ENCODE data around the gene MRPL24.
"Not testable (repeated sequence)": the region's sequence is repeated elsewhere in the genome, so short reads cannot be mapped to it uniquely, and the experiment has no call there.

Gene MRPL24

DNA sequence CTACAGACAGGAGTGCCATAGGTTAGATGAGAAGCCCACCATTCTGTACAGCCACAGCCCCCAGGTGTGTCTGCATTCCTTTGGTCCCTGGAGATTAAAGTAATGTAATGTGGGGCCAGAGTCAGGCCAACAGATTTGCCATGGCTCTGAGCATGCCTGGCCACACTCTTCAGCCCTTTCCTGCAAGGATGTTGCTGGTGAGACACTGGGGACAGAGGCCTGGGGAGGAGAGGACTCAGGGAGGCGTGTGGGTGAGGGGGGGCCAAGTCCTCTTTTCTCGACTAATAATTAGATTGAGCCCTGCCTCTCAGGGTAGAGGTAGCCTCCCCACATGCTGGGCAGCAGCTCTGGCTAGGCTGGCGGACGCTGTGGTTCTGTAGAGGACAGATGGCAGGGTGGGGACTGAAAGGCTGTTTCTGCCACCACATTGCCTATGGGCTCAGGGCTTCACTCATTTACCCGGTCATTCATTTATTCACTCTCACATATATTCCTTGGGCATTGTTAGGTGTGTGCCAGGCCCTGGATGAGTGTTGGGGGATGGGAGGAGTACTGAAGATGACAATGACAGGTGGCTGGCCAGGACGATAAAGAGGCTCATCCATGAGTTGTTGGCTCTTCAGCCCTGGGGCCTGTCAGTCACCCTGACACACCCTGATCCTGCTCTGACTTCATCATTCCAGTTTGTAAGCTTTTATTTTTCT is 19.4 kb upstream of the MRPL24 start:
- no peak for DNase-seq

DNA sequence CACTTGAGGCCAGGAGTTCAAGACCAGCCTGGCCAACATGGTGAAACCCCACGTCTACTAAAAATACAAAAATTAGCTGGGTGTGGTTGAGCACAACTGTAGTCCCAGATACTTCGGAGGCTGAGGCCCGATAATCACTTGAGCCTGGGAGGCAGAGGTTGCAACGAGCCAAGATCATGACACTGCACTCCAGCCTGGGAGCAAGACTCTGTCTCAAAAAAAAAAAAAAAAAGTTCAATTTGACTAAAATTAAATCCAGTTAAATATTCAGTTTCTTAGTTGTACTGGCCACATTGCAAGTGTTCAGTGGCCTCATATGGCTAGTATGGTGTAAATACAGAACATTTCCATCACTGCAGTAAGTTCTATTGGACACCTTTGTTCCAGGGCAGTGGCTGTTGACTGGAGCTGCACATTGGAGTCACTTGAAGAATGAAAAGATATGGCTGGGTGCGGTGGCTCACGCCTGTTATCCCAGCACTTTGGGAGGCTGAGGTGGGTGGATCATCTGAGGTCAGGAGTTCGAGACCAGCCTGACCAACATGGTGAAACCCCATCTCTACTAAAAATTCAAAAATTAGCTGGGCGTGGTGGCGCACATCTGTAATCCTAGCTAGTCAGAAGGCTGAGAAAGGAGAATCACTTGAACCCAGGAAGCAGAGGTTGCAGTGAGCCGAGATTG is 16.8 kb upstream of the MRPL24 start:
- DNase-seq = not testable (repeated sequence)

DNA sequence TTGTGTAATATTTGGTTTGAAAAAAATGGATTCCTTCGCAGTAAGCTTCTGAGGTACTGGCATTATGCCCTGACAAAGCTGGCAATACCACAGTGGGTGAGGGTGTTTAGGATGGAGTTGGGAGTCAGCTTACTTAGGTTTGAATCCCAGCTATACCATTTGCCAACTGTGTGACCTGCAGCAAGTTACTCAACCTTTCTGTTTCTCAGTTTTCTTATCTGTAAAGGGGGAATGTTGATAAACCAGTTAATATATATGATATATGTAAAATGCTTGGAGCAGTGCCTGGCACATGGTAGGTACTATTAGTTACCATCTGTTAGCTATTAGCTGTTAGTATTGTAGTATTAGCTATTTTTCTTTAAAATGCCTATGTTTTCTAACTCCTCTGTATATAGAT is 15.5 kb upstream of the MRPL24 start:
- DNase-seq = no peak

DNA sequence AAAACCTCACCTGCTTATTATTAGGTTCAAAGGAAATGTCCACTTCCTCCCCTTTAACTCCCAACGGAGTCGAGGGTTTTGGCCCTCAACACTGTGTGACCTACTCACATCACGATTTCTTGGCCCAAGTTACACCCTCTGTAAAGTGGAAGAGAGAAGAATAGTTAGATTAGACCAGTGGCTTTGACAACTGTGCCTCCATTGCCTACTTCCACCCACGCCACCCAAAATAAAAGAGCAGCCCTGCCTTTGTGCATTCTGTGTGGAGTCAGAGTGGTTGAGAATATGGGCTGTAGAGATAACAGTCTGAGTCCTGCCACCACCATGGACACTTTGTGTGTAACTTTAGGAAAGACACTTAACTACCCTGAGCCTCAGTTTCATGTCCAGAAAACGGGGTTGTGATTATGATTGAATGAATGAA is 14.7 kb upstream of the MRPL24 start:
- DNase-seq = no peak

DNA sequence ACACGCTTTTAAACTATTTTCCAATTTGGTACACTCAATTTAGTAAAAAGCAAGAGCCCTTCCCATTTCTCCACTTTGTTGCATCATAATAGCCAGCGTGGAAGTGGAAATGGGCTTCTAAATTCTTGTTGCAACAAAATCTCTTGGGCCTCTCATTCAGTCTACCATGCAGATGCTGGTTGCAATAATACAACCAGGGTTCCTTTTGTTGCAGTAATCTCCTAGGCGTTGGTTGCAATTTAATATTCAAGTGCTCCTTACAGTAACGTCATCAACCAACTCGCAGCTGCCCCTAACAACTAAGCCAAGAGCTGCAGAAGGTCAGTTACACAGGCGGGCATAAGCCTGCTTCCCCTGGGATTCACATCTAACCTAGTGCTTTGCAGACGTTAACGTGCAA is 13.3 kb upstream of the MRPL24 start:
- DNase-seq = no peak

DNA sequence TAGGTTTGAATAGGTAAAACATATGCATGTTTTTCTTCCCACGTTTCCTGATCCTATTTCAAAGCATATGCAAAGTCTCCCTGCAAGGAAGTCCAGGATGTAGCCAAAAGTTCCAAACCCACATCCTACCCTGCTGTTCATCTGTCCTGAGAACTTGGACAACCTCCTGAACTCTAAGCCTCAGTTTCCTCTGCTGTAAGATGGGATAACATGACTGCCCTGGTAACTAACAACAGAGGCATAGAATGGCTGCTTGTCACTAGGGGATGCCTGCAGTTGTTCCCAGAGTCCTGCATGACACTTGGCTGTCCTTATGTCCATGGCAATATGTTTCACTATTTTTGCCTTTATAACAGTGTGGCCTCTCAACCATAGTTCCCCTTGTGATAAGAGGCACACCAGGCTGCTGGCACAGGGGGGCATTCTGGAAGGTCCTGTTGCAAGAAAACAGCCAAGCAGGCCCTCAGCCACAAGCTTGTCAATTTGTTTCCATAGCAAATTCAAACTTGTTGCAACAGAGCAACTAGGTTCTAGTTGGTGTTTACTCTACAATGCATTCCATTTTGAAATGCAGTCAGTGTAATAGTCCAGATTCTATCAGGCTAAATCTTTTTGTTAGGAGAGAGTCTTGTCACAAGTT is 12.1 kb upstream of the MRPL24 start:
- DNase-seq = peak in 2 of 4 experiments; percentile 13 to 22

DNA sequence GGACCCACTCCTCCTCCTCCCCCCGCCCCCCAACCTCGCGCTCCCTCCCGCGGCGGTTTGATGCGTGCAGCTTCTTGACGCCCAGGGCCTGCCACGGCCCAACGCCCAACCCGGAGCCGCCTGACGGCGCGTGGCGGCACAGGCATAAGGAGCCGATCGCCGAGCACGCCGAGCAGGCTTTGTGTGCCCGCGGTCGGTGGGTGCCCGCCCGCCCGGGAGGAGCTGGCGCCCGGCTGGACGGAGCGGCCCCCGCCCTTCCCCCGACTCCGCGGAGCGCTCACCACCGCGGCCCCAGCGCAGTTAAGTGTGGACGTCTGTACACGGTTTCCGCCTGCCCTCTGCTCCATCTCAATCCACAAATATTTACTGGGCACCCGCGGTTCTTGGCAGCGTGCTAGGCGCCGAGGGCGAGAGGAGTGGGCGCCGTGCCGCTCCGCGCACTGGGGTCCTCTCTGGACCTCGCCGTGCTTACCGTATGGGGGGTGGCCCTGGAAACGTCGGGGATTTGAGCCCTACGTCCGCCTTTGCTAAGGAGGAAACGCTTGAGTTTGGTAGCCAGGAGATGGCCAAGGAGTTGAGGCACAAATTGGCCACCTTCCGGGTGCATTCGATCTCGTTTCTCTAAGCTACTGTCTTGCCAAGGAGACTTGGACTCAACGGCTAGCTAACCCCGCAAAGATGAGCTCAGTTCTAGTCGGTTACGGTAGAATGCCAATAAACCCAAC is 11.0 kb upstream of the MRPL24 start:
- peak; percentile 94 to 98 (median 96) for DNase-seq

DNA sequence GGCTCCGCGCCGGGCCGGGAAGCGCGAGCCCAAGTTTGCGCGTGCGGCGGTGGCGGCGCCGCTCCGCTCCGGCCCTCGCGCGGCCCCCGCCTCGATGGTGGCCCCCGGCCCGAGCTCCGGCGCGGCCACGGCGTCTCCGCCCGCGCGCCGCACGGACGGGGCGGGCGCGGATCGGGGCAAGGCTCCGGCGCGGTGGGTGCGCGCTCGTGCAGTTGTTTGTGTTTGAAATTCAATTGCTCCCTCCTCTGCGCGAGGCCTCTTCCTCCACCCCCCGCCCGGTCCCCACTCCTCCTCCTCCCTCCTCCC is 10.5 kb upstream of the MRPL24 start, which contains the start of gene HDGF:
HDGF (minus strand) TSS at position 225 of the 306 bp plus-strand sequence. CDS start 246 bp downstream, outside the sequence.
- DNase-seq = no peak

DNA sequence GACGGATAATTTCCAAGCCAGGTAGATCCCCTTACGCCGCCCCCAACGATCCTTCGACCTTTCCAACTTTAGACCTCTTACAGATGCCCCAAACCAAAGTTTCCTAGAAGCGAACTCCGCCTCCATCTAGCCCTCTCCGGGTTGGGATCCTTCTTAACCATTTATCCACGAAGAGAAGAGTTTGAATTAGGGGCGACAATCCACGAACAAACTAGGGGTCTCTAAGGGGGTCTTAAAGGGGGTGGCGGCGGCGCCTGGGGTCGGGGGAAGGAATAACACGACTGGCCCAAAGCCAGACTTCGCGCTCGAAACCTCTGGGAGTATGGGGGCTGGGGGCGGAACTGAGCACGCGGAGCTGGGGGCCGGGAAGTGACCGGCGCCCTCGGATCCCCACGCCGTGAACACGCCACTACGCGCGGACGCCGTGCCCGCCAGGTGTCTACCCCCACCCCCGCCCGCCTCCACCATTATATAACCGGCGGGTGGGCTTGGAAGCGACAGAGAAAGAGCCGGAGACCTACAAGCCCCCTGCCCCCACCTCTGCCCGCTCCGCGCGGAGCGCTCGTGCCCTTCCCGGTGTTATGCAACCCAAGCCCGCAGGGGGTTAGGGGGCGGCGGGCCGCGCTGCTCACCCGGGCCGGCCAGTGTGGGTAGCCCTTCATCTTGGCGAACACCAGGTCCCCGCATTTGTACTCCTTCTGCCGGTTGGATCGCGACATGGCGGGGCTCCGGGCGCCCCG is 10.0 kb upstream of the MRPL24 start:
- DNase-seq = peak in 3 of 4 experiments; percentile 49 to 74 (median 58)

DNA sequence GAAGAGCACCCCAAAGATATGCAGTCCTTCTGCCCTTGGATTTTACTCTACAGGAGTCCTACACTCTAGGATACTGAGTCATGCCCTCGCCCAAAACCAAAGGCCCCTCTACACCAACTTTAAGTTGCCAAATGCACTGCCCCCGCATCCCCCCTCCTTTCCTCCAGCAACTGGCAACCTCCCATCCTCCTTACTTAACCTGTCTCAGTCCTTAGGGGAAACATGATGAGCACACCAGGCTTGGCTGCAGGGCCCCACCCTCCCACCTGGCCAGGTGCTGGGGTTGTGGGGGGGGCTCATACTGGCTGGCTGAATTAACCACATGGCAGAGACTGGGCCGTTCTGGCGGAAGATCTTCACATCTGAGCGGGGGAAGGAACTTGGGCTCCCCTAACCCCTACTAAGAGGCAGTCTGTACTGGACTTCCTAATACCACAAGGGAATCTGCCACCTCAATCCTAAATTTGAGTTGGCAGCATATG is 9.3 kb upstream of the MRPL24 start:
- peak in 3 of 4 experiments; percentile 35 to 46 (median 45) for DNase-seq

DNA sequence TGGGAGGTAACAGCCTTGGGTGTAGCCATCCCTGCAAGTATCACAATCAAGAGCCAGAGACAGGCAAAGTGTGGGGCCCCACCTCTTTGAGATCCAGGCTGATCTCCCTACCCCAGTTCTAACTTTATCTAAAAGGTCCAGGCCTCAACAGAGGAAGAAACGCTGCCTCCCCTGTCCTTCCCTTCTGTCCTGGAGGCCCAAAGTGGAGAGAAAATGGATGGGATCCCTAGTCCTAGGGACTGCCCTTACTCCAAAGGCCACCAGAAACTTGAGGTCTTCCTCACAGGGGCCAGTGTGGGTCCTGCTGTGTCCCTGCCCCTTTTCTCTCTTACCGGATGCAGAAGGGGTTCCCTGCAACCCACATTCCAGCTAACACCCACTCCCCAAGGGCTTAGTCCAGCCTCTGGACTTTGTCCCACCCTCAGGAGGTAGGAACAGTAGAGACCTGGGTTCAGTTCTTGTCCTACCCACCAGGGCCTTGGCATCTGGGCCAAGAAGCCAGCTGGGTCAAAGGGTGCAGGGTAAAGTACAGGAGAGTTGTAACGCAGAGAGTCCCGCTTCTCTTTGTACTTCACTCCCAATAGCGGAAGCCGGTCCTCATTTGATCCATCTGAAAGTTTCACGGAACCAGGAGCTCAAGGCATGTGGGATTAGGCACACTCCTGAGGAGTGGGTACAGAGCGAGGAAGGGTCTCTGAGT is 8.7 kb upstream of the MRPL24 start:
- peak in 2 of 4 experiments; percentile 38 to 41 for DNase-seq

DNA sequence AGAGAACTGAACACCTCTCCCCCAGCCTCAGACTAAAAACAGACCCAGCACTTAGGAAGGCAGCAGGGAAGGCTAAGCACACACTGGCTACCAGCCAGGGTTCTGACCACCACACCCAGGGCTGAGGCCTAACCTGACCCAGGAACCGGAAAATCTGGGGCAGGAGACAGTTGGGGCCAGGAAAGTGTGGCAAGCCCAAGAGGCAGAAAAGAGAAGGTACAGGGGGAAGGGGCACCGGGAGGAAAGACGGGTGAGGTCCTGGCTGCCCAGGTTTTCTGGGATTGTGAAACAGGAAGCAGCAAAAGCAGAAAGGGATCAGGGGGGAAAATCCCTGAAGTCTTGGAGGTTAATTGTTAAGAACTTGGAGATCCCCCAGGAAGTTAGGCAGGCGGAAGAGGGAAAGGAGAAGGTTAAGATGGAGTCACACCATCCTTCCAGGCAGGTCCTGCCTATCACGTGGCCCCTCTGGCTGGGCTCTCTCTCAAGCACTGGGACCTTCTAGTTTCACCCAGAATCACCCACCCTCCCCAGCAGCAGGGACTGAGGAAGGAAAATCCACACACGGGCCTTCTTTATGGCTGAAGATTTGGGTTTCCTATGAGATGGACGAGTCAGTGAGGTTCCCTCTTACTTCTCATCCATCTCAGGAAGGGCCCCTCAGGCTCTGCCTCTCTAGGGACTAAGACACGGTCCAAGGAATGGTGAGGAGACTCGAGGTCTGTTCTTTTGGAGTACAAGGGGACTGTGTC is 8.0 kb upstream of the MRPL24 start:
- peak; percentile 52 to 75 (median 72) for DNase-seq

DNA sequence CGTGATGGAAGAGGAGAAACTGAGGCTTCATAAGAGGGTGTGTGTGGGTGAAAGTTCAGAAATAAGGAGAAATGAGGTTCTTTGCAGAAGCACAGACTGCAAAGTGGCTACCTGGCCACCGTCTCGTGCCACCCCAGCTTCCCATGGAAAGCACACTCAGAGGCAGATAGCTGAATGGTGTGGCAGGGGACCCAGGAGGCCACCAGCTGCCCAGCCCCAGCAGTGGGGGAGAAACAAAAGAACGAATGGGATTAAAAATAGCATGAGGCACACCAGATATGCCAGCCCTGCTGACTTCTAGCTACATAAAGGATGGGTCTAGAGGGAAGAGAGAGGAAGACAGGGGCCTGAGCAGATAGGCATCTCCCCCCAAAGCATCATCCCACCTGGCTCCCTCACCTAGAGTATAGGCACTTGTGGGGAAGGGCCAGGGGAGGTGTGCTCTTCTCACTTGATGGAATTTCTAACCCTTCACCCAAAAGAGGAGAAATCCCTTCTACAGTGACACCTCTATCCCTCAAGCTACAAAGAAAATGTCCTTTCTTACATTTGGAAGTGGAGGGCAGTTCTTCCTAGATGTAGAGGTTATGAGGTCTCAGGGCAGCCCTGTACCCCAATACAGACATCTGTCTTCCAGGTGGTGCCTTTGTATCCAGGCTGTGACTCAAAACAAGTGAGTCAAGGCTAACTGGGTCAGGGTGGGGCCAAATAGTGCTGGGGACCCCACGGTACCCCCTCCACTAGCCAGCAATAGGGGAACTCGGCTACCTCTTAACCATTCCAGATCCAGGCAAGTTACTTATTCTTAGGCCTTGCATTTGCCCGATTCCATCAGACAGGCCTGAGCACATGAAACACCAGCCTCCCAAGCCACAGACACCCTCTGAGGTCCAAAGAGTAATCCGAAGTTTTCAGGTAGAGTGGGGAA is 7.1 kb upstream of the MRPL24 start:
- DNase-seq = no peak

DNA sequence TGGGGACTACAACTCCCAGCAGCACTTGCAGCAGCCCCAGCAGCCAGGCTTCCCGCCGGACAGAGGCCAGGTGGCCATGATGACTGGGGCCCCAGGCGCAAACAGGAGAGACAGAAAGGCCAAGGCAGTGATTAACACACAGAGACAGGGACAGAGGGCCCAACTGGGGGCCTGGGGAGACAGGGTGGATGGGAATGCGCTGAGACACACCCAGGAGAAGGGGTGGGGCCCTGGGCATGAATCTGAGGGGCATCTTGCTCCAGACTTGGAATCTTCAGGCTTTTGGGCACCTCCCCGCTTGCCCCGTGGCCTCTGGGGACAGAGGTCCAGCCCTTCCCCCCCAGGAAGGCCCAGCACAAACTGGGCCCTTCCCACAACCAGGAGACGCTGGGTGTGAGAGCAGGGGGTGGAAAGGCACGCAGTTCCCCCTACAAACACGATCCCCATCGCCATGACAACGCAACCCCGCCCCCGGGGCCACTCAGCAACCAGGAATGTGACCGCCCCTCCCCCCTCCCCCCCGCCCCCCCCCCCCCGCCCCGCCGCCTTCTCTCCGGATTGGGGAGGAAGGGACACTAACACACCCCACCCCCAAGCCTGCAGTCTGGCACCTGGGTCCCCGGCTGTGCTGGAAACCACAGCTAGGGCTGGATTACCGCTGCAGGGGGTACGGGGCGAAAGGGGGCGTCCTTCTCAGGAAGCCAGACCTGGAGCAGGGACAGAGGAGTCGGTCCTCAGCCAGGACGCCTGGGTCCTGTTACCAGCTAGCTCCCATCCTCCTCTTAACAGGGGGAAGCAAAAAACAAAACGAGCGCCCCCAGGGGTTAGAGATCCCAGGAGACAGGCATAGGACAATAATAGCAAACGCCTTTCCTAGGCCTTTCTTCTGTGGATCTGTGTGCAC is 6.1 kb upstream of the MRPL24 start:
- DNase-seq = peak; percentile 84 to 94 (median 88)

DNA sequence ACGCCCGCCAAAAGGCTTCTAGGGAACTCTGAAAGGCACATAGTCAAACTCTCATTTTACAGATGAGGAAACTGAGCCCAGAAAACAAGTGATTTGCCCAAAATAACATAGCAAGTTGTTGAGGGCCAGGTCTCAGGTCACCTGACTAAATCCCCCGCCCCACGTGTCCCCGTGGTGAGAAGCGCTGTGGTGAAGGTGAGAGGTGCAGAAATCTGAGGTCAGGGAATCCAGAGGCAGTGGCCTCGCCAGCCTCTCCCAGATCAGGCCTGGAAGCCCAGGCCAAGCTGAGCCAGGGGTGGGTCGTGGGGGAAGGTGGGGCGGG is 5.5 kb upstream of the MRPL24 start:
- DNase-seq = no peak

DNA sequence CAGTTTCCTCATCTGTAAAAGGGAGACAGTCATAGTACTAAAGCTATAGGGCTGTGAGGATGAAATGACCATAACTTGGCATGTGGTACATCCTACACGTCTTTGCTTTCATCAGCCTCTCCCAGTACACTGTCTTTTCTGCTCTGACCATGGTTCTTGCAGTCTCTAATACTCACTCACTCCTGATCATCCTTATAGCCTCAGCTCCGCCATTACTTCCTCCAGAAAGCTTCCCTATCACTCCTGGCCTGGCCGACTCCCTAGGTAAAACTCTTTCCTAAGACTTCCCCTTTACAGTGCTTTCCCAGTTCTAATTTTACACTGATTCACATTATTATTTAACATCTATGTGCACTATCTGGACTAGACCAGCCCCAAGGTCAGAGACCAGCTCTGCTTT is 5.0 kb upstream of the MRPL24 start:
- peak in 3 of 4 experiments; percentile 54 to 61 (median 55) for DNase-seq

DNA sequence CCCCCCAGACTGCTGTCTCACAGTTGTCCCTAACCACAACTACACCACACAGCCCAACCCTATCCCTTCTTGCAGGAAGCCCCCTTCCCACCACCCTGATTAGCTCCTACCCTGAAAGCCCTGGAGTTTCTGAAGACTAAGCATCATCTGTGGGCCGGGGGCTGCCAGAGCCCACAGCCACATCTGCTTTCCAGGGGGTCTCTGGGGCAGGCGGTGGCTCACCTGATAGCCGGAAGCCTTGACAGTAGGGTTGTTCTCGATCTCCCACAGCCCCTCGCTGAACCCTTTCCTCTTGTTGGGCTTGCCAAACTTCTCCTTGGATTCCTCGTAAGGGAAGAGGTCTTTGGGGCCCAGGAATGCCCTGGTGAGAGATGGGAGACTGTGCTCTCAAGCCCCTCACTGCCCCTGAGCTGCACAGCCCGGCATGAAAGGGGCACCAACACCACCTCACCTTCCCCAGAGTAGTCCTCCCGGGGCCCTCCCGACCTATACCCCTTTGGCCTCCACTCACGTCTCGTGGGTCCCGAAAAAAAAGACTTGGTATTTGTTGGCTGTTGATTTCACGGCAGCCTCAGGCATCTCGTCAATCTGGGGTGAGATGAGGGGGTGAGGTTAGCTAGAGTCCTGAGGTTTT is 4.0 kb upstream of the MRPL24 start:
- no peak for DNase-seq

DNA sequence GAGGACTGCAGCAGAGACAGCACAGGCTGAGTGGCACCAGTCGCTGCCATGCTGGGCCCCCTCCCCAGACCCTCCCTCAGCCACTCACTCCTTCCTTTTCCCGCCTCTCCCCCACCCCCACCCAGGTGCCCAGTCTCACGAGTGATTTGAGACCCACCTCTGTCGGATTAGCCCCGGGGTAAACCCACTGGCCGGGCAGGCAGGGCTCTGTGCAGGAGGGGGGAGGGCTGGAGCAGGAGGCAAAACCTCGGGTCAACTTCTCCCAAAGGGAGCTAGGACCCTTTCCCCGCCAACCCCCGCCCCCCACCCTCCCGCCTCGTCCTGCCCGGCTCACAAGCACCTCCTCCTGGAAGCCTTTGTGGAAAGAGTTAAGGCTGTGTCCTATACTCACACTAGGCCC is 3.5 kb upstream of the MRPL24 start:
- DNase-seq = no peak
